ENCODE measurements around the gene IRF4. TPM values are rescaled to one million over a fixed set of nuclear protein-coding genes. Genes with fewer than 3 reads are reported as not detected.
"Not testable (repeated sequence)": the region's sequence is repeated elsewhere in the genome, so short reads cannot be mapped to it uniquely, and the experiment has no call there.

The IRF4 gene
- total RNA-seq, 1 experiment from 2014 or later = 0.15 TPM

GRCh38 chr6:370555-370954, 21.0 kb upstream of the IRF4 start:
- Histone ChIP-seq H3K4me3 (ENCODE audit: low read length) (no peak overlapping the region), H3K4me2 (ENCODE audit: low read length) (no peak overlapping the region), H3F3A (ENCODE audit: low read length, unreplicated experiment) (no peaks in the 10 kb centered on the region), H3K27ac (ENCODE audit: low read length) (no peak overlapping the region), H3K79me2 (ENCODE audit: low read length) (no peaks in the 10 kb centered on the region), H3K27me3 (ENCODE audit: low read length) (peaks cover 63% of the 10 kb centered on the region), H3K4me1 (ENCODE audit: insufficient read depth, low read length) (no peaks in the 10 kb centered on the region), H3K9ac (ENCODE audit: low read length) (no peak overlapping the region), H3K9me2 (replicated peaks; ENCODE audit: low read length) (no peaks in the 10 kb centered on the region), H4K20me1 (ENCODE audit: low read length) (no peaks in the 10 kb centered on the region), H3K36me3 (ENCODE audit: low read depth, low read length) (no peaks in the 10 kb centered on the region), H2AFZ (ENCODE audit: low read length) (no peak overlapping the region), H3K9me3 (ENCODE audit: low read length) (no peaks in the 10 kb centered on the region)
- intact Hi-C loops (cut with micrococcal nuclease) = no loop called here
- TF ChIP-seq EZH2 (IDR thresholded peaks at IDR 0.05; ENCODE audit: low read length, unreplicated experiment) (no peak), CTCF (conservative IDR thresholded peaks at IDR 0.05; ENCODE audit: low read depth, low read length) (no peak), EZH2phosphoT487 (IDR thresholded peaks at IDR 0.05; ENCODE audit: borderline replicate concordance, low read length) (no peak)
- BruUV-seq (replicated peaks) = no TSS peak
- no peak for DNase-seq
- ChIA-PET CTCF (no interaction called here), POLR2A (ENCODE audit: unreplicated experiment) (no interaction called here)
- ATAC-seq = no peak

DNA sequence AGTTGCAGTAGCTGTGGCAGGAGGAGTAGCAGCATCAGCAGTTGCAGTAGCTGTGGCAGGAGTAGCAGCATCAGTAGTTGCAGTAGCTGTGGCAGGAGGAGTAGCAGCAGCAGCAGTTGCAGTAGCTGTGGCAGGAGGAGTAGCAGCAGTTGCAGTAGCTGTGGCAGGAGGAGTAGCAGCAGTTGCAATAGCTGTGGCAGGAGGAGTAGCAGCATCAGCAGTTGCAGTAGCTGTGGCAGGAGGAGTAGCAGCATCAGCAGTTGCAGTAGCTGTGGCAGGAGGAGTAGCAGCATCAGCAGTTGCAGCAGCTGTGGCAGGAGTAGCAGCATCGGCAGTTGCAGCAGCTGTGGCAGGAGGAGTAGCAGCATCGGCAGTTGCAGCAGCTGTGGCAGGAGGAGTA, 19.7 kb upstream of the IRF4 start:
- BruUV-seq (replicated peaks); H3K36me3 ChIP-seq (ENCODE audit: low read depth, low read length); POLR2A ChIA-PET (ENCODE audit: unreplicated experiment); H4K20me1 ChIP-seq (ENCODE audit: low read length); H3K9me3 ChIP-seq (ENCODE audit: low read length); H3K9ac ChIP-seq (ENCODE audit: low read length); H3F3A ChIP-seq (ENCODE audit: low read length, unreplicated experiment); H3K27ac ChIP-seq (ENCODE audit: low read length); H3K4me3 ChIP-seq (ENCODE audit: low read length); H3K79me2 ChIP-seq (ENCODE audit: low read length); intact Hi-C loops (cut with micrococcal nuclease); H3K4me2 ChIP-seq (ENCODE audit: low read length); H3K4me1 ChIP-seq (ENCODE audit: insufficient read depth, low read length); DNase-seq; ATAC-seq; CTCF ChIA-PET; H2AFZ ChIP-seq (ENCODE audit: low read length); H3K9me2 ChIP-seq (replicated peaks; ENCODE audit: low read length): not testable (repeated sequence)
- peaks cover 50% of the 10 kb centered on the region for H3K27me3 ChIP-seq (ENCODE audit: low read length)

DNA sequence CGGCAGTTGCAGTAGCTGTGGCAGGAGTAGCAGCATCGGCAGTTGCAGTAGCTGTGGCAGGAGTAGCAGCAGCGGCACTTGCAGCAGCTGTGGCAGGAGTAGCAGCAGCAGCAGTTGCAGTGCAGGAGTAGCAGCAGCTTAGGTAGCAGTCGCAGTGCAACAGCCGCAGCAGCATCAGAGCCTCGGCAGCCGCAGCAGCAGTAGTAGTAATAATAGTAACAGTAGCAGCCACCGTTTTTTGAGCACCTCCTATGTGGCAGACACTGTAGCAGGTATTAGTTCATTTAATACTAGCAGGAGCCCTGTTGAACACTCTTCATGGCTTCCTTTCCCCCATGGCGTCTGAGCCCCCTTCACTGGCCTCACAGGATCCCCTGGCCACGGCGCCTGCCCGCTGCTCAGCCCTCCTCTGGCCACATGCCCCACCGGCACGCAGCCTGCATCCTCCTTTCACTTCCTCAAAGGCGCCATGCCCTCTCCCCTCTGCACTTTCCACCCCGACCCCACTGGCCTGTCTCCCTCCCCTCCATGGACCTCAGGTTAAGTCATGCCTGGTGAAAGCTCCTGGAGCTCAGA, 19.1 kb upstream of the IRF4 start:
- Histone ChIP-seq H2AFZ (ENCODE audit: low read length) (no peak overlapping the region), H4K20me1 (ENCODE audit: low read length) (no peaks in the 10 kb centered on the region), H3K27ac (ENCODE audit: low read length) (no peak overlapping the region), H3K4me1 (ENCODE audit: insufficient read depth, low read length) (no peaks in the 10 kb centered on the region), H3K36me3 (ENCODE audit: low read depth, low read length) (no peaks in the 10 kb centered on the region), H3K4me2 (ENCODE audit: low read length) (no peak overlapping the region), H3K9ac (ENCODE audit: low read length) (no peak overlapping the region), H3K9me3 (ENCODE audit: low read length) (no peaks in the 10 kb centered on the region), H3K9me2 (replicated peaks; ENCODE audit: low read length) (no peaks in the 10 kb centered on the region), H3K27me3 (ENCODE audit: low read length) (peaks cover 44% of the 10 kb centered on the region), H3K4me3 (ENCODE audit: low read length) (no peak overlapping the region), H3F3A (ENCODE audit: low read length, unreplicated experiment) (no peaks in the 10 kb centered on the region), H3K79me2 (ENCODE audit: low read length) (no peaks in the 10 kb centered on the region)
- no peak for DNase-seq
- ChIA-PET POLR2A (ENCODE audit: unreplicated experiment) (no interaction called here), CTCF (no interaction called here)
- no peak for ATAC-seq
- TF ChIP-seq EZH2 (IDR thresholded peaks at IDR 0.05; ENCODE audit: low read length, unreplicated experiment) = no peak
- TF ChIP-seq CTCF (conservative IDR thresholded peaks at IDR 0.05; ENCODE audit: low read depth, low read length) = no peak
- no peak for TF ChIP-seq EZH2phosphoT487 (IDR thresholded peaks at IDR 0.05; ENCODE audit: borderline replicate concordance, low read length)
- intact Hi-C loops (cut with micrococcal nuclease) = no loop called here
- BruUV-seq (replicated peaks) = no TSS peak
